Smooth muscle cell (in vitro differentiated cells): ENCODE results near the gene LALBA. TPM values are rescaled to one million over a fixed set of nuclear protein-coding genes. Genes with fewer than 3 reads are reported as not detected.
"Not testable (repeated sequence)": the region's sequence is repeated elsewhere in the genome, so short reads cannot be mapped to it uniquely, and the experiment has no call there.

Experiments used
- DNase-seq: peaks from one replicate; lab custom pipeline; 2025; ENCODE audit not compliant: unreplicated experiment; lab: John Stamatoyannopoulos, UW
- H2AFZ ChIP-seq: fragments of 200-600 bp; sonication (generic); 2 replicates; pipeline ENCODE4 v1.6.0; 2016; ENCODE audit warnings: antibody characterized with exemption, low read depth, mild to moderate bottlenecking
- H3F3A ChIP-seq: fragments of 200-600 bp; sonication (generic); 2 replicates; pipeline ENCODE4 v1.6.0; 2017; ENCODE audit warnings: antibody characterized with exemption, low read depth
- H3K27ac ChIP-seq: fragments of 200-600 bp; sonication (generic); 2 replicates; pipeline ENCODE4 v1.5.1; 2016; ENCODE audit warnings: low read depth, mild to moderate bottlenecking
- H3K27me3 ChIP-seq: fragments of 200-600 bp; sonication (generic); 2 replicates; pipeline ENCODE4 v1.6.1; 2016; ENCODE audit warnings: low read depth, mild to moderate bottlenecking
- H3K36me3 ChIP-seq: fragments of 200-600 bp; sonication (generic); 2 replicates; pipeline ENCODE4 v1.5.1; 2016; ENCODE audit warnings: low read depth
- H3K4me1 ChIP-seq: fragments of 200-600 bp; sonication (generic); 2 replicates; pipeline ENCODE4 v1.5.1; 2016; ENCODE audit warnings: low read depth
- H3K4me2 ChIP-seq: fragments of 200-600 bp; sonication (generic); 2 replicates; pipeline ENCODE4 v1.6.0; 2016; ENCODE audit warnings: mild to moderate bottlenecking
- H3K4me3 ChIP-seq: fragments of 200-600 bp; sonication (generic); 2 replicates; pipeline ENCODE4 v1.5.1; 2016; ENCODE audit warnings: mild to moderate bottlenecking
- H3K79me2 ChIP-seq: fragments of 200-600 bp; sonication (generic); 2 replicates; pipeline ENCODE4 v1.6.0; 2016; ENCODE audit warnings: low read depth, mild to moderate bottlenecking
- H3K9ac ChIP-seq: fragments of 200-600 bp; sonication (generic); 2 replicates; pipeline ENCODE4 v1.6.0; 2016; ENCODE audit warnings: low read depth
- H3K9me3 ChIP-seq: fragments of 200-600 bp; sonication (generic); replicated peaks from 2 replicates; pipeline ENCODE4 v1.5.1; 2016; ENCODE audit warnings: low read depth
- H4K20me1 ChIP-seq: fragments of 200-600 bp; sonication (generic); 2 replicates; pipeline ENCODE4 v1.6.0; 2016; ENCODE audit warnings: low read depth
- WGBS: methylation state at CpG from one replicate; pipeline ENCODE4 v1.1.7; 2016; ENCODE audit warnings: low lambda C conversion rate; 5-methylcytosine and 5-hydroxymethylcytosine counted together
- polyA plus RNA-seq: library from polyadenylated mRNA; unstranded; fragments of >200 nt; fragmentation: Nextera tagmentation; extraction: Ambion mirVana; gene quantifications from 2 replicates; pipeline ENCODE4 v1.2.1, GENCODE V29; 2016
- total RNA-seq: library from RNA; depleted of rRNA; stranded (reverse); fragments of >200 nt; gene quantifications from 2 replicates; pipeline ENCODE4 v1.2.3, GENCODE V29; 2014
- TF ChIP-seq, protein P1 (sequence below): fragments of 200-600 bp; sonication (generic); IDR thresholded peaks from 2 replicates; pipeline ENCODE4 v1.5.1; 2017; ENCODE audit warnings: borderline replicate concordance, mild to moderate bottlenecking, antibody characterized with exemption; ENCODE audit not compliant: insufficient read depth, poor library complexity, severe bottlenecking

Gene LALBA
- total and polyA plus RNA-seq, 2 experiments from 2014 or later, result not detected

DNA sequence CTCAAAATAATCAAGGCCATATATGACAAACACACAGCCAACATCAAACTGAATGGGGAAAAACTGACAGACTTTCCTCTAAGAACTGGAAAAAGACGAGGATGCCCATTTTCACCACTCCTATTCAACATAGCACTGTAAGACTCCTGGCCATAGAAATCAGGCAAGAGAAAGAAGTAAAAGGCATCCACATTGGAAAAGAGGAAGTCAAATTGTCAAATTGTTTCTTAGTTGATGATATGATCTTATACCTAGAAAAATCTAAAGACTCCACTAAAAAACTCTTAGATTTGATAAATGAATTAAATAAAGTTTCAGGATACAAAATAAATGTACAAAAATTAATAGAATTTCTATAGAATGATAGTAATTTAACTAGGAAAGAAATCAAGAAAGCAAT, 33.2 kb downstream of the LALBA start:
- no peaks in the 10 kb centered on the region for H3K4me1 ChIP-seq
- no peak overlapping the region for H3K27ac ChIP-seq
- H3K27me3 ChIP-seq, result no peaks in the 10 kb centered on the region
- no peak for DNase-seq
- no peaks in the 10 kb centered on the region for H3F3A ChIP-seq
- no peaks in the 10 kb centered on the region for H3K9me3 ChIP-seq
- no peak overlapping the region for H2AFZ ChIP-seq
- TF ChIP-seq, protein P1, sequence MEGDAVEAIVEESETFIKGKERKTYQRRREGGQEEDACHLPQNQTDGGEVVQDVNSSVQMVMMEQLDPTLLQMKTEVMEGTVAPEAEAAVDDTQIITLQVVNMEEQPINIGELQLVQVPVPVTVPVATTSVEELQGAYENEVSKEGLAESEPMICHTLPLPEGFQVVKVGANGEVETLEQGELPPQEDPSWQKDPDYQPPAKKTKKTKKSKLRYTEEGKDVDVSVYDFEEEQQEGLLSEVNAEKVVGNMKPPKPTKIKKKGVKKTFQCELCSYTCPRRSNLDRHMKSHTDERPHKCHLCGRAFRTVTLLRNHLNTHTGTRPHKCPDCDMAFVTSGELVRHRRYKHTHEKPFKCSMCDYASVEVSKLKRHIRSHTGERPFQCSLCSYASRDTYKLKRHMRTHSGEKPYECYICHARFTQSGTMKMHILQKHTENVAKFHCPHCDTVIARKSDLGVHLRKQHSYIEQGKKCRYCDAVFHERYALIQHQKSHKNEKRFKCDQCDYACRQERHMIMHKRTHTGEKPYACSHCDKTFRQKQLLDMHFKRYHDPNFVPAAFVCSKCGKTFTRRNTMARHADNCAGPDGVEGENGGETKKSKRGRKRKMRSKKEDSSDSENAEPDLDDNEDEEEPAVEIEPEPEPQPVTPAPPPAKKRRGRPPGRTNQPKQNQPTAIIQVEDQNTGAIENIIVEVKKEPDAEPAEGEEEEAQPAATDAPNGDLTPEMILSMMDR, result no peak
- no peaks in the 10 kb centered on the region for H3K79me2 ChIP-seq
- no peak overlapping the region for H3K4me3 ChIP-seq
- WGBS, result 97% methylated on average over 1 of the region's 1 CpG
- H3K4me2 ChIP-seq, result no peak overlapping the region
- no peak overlapping the region for H3K9ac ChIP-seq
- H3K36me3 ChIP-seq, result no peaks in the 10 kb centered on the region
- no peaks in the 10 kb centered on the region for H4K20me1 ChIP-seq

DNA sequence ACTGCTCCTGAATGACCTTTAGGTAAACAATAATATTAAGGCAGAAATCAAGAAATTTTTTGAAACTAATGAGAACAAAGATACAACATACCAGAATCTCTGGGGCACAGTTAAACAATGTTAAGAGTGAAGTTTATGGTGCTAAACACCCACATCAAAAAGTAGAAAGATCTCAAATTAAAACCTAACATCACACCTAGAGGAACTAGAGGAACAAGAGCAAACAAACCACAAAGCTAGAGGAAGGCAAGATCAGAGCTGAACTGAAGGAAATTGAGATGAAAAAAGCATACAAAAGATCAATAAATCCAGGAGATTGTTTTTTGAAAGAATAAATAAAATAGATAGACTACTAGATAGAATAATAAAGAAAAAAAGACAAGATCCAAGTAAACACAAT, 37.2 kb downstream of the LALBA start:
- Histone ChIP-seq H3K79me2 (no peaks in the 10 kb centered on the region), H3K4me2 (no peak overlapping the region), H3K27me3 (no peaks in the 10 kb centered on the region), H2AFZ (no peak overlapping the region), H3K4me3 (no peak overlapping the region), H3K27ac (no peak overlapping the region), H3K36me3 (no peaks in the 10 kb centered on the region), H4K20me1 (no peaks in the 10 kb centered on the region), H3K4me1 (no peaks in the 10 kb centered on the region), H3K9ac (no peak overlapping the region), H3K9me3 (no peaks in the 10 kb centered on the region), H3F3A (no peaks in the 10 kb centered on the region)
- no peak for DNase-seq
- TF ChIP-seq, protein P1, result no peak

DNA sequence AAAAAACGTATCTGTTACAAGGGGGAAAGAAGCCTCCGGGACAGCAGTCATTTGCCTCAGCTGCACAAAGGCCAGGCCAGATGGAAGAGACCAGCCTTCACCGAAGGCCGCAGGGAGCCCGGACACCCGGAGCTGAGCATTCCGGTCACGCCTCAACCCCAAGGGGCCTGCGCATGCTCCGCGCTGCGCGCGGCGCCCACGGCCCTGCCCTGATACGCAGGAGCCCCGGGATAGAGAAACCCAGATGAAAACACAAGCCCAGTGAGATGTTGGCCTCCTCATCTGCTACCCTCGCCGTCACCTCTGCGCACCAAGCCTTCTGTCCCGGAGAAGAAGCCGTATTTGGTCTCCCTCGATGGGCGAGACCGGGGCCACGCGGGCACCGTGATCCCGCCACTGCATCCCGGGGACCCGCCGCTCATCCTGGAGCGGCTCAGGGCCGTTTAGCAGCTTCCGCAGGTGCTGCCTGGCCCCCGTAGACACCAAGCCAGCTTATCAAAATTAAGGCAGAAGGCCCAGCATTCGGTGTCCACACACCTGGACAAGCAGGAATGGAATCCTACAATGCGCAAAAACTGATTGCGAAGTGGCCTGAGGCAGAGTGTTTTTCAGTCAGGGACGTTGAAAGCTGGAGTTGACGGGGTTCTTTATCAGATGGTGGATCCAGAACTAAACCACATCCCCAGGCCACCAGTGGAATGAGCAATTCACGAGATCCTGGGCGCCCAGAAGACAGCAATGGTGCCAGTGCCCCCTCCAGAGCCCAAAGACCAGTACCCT, 41.8 kb downstream of the LALBA start:
- Histone ChIP-seq H3K4me3 (no peak overlapping the region), H3F3A (no peaks in the 10 kb centered on the region), H3K9me3 (no peaks in the 10 kb centered on the region), H3K36me3 (no peaks in the 10 kb centered on the region), H4K20me1 (no peaks in the 10 kb centered on the region), H3K79me2 (no peaks in the 10 kb centered on the region), H3K4me1 (no peaks in the 10 kb centered on the region), H3K27me3 (no peaks in the 10 kb centered on the region), H3K4me2 (no peak overlapping the region), H3K27ac (no peak overlapping the region), H2AFZ (no peak overlapping the region), H3K9ac (no peak overlapping the region)
- no peak for DNase-seq
- WGBS, result 93% methylated on average over 44 of the region's 44 CpGs
- TF ChIP-seq, protein P1, result no peak

DNA sequence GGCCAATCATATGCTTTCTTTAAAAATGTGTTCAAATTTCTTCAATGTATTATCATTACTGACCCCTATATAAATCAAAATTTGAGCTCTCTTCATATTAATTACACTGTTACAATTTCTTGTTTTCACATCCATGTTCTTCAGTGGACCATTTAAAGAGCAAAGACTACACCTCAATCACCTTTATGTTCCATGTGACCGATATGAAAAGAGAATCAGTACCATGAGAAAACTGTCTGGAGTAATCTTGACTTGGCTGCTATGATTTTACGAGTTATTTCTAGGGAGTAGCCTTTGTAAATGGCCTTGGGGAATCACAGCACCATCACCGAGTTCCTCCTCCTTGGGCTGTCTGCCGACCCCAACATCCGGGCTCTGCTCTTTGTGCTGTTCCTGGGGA, 44.5 kb downstream of the LALBA start, which contains the start of gene OR8S1:
Gene OR8S1, plus strand, starts transcription at position 301 of the 400 bp plus-strand sequence. Its CDS starts 0 bp downstream, at position 301.
- H3K9ac ChIP-seq, result no peak within 1 kb of the TSS
- DNase-seq, result no peak
- no peaks in the 10 kb centered on the region for H3K79me2 ChIP-seq
- H3K4me3 ChIP-seq, result no peak within 1 kb of the TSS
- no peak within 1 kb of the TSS for H3K4me2 ChIP-seq
- H4K20me1 ChIP-seq, result no peaks in the 10 kb centered on the region
- H3K27ac ChIP-seq, result no peak within 1 kb of the TSS
- H3K36me3 ChIP-seq, result no peaks in the 10 kb centered on the region
- WGBS, result 95% methylated on average over 5 of the region's 5 CpGs
- H3K9me3 ChIP-seq, result no peaks in the 10 kb centered on the region
- H3K4me1 ChIP-seq, result no peaks in the 10 kb centered on the region
- TF ChIP-seq, protein P1, result no peak
- no peak within 1 kb of the TSS for H2AFZ ChIP-seq
- no peaks in the 10 kb centered on the region for H3K27me3 ChIP-seq
- no peaks in the 10 kb centered on the region for H3F3A ChIP-seq

DNA sequence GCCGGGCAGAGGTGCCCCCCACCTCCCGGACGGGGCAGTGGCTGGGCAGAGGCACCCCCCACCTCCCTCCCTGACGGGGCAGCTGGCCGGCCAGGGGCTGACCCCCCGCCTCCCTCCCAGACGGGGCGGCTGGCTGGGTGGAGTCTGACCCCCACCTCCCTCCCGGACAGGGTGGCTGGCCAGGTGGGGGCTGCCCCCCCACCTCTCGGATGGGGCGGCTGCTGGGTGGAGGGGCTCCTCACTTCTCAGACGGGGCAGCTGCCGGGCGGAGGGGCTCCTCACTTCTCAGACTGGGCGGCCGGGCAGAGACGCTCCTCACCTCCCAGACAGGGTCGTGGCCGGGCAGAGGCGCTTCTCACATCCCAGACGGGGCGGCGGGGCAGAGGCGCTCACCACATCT, 49.5 kb downstream of the LALBA start:
- not testable (repeated sequence) for H3K4me1 ChIP-seq, DNase-seq, H4K20me1 ChIP-seq, H3K79me2 ChIP-seq, H3K4me3 ChIP-seq, H3K27me3 ChIP-seq, H3K9me3 ChIP-seq, H3K9ac ChIP-seq, H3K27ac ChIP-seq, H3K36me3 ChIP-seq, H2AFZ ChIP-seq, H3K4me2 ChIP-seq, H3F3A ChIP-seq
- WGBS, result 95% methylated on average over 13 of the region's 24 CpGs
